ENCODE results near the gene C18orf54.

DNA sequence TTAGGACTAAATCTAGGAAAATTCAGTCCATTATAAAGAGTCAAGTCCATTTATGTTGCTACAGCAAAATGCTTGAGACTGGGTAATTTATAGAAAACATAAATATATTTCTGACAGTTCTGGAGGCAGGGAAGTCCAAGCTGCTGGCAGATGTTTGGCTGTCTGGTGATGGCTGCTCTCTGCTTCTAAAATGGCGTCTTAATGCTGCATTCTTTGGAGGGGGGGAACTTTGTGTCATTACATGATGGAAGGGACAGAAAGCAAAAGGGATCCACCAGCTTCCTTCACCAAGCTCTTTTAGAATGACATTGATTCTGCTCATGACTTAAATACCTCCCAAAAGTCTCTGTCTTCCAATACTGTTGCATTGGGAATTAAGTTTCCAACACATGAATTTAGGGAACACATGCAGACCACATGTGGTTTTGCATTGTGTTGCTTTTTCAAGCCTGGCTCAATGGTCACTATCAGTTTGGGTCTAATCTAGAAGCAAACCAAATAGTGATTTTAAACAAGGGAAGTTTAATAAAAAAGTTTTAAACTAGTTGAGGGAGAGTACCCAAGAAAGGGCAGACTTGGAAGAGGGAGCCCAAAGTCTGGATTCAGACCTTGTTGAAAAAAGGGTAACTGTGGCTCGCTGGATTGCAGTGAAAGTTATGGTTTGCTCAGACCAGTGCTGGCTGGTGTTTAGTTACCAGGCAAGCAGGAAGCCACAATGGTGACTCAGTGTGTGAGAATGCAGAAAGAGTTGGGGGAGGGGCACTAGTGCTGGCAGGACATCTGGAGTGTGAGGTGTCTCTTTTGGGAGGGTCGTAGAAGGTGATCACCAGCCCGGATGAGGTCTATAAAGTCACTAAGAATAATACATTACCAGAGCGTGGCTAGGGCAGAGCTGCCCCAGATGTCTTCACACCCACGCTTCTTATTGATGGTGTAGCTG lies 30.8 kb downstream of the C18orf54 start:
- TF ChIP-seq, protein P1, sequence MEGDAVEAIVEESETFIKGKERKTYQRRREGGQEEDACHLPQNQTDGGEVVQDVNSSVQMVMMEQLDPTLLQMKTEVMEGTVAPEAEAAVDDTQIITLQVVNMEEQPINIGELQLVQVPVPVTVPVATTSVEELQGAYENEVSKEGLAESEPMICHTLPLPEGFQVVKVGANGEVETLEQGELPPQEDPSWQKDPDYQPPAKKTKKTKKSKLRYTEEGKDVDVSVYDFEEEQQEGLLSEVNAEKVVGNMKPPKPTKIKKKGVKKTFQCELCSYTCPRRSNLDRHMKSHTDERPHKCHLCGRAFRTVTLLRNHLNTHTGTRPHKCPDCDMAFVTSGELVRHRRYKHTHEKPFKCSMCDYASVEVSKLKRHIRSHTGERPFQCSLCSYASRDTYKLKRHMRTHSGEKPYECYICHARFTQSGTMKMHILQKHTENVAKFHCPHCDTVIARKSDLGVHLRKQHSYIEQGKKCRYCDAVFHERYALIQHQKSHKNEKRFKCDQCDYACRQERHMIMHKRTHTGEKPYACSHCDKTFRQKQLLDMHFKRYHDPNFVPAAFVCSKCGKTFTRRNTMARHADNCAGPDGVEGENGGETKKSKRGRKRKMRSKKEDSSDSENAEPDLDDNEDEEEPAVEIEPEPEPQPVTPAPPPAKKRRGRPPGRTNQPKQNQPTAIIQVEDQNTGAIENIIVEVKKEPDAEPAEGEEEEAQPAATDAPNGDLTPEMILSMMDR (IDR thresholded peaks at IDR 0.05; ENCODE audit: low read depth, low read length) = no peak
- no peak for TF ChIP-seq MYC (IDR thresholded peaks at IDR 0.05; ENCODE audit: low read depth, low read length)

Measured in NB4 (cell line).